Measurements from ENCODE around the gene CKAP2L.

Gene CKAP2L

DNA sequence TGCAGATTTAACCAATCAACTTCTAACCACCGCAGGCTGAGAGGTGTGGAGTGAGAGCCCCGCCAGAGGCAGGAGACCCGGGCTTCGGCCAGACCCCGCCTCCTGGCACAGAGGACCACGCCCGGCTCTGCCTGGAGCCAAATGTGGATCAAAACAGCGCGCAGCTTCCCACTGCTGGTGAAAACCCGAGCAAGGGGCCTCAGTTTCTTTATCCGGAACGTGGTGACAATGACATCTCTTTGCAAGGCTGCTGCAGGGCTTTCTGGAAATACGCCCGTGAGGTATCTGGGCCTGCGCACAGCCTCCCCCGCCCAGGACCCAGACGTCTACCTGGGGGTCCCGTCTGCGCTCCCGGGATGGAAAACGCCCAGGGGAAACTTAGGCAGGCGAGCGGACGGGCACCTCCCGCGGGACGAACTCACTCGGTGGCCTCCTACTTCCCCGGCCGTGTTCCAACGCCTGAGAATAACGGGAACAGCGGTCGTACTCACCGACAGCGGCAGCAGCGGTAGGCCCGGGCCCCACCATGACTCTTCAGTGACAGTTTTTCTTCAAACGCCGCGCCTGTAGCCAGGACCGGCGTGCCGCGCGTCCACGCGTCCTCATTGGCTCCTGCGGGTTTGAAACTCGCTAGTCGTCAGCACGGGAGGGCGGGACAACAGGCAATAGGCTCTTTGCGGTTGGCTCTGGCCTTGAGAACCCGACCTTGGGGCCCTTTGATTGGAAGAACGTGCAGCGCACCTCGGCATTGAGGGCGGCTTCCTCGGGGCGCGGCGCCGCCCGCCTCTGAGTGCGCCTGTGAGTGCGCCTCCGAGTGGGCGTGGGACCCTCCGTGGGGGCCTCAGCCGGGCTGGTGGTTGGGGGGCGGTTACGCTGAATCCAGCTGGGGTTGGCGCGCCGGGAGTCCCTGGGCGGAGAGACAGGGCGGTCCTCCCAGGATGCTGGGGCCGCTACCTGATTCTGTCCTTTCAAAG is at the start of gene CKAP2L:
CKAP2L (minus strand) TSS at position 539 of the 974 bp plus-strand sequence; CDS start at position 528, 11 bp downstream.
- no peak for TF ChIP-seq ESRRG (CRISPR knock-in tag; IDR thresholded peaks at IDR 0.05)
- TF ChIP-seq ARNTL (CRISPR knock-in tag; IDR thresholded peaks at IDR 0.05; ENCODE audit: borderline replicate concordance, low read depth), result no peak
- no peak for TF ChIP-seq RARB (CRISPR knock-in tag; IDR thresholded peaks at IDR 0.05)
- 0 out of 2 replicates have a peak, but pooled peaks have one; percentile 19 for TF ChIP-seq ZNF70 (CRISPR knock-in tag; IDR thresholded peaks at IDR 0.05)
- no peak for TF ChIP-seq SNAI2 (CRISPR knock-in tag; IDR thresholded peaks at IDR 0.05)
- peak; percentile 98 for ATAC-seq

- TF ChIP-seq ZC3H10 (CRISPR knock-in tag; IDR thresholded peaks at IDR 0.05) (no peak), ISL1 (CRISPR knock-in tag; IDR thresholded peaks at IDR 0.05) (no peak), SNAI2 (CRISPR knock-in tag; IDR thresholded peaks at IDR 0.05) (no peak), CREB5 (CRISPR knock-in tag; IDR thresholded peaks at IDR 0.05; ENCODE audit: low read depth) (no peak), PPARA (CRISPR knock-in tag; IDR thresholded peaks at IDR 0.05; ENCODE audit: borderline replicate concordance) (no peak), ZFP3 (CRISPR knock-in tag; IDR thresholded peaks at IDR 0.05) (no peak)
- ATAC-seq, result no peak
These were observed 49.0 kb upstream of the CKAP2L start for GRCh38 chr2:112813280-112813966.

GRCh38 chr2:112812318-112813267 is 48.2 kb upstream of the CKAP2L start:
- ATAC-seq, result no peak
- TF ChIP-seq, protein P1, sequence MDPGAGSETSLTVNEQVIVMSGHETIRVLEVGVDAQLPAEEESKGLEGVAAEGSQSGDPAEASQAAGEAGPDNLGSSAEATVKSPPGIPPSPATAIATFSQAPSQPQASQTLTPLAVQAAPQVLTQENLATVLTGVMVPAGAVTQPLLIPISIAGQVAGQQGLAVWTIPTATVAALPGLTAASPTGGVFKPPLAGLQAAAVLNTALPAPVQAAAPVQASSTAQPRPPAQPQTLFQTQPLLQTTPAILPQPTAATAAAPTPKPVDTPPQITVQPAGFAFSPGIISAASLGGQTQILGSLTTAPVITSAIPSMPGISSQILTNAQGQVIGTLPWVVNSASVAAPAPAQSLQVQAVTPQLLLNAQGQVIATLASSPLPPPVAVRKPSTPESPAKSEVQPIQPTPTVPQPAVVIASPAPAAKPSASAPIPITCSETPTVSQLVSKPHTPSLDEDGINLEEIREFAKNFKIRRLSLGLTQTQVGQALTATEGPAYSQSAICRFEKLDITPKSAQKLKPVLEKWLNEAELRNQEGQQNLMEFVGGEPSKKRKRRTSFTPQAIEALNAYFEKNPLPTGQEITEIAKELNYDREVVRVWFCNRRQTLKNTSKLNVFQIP (CRISPR knock-in tag; IDR thresholded peaks at IDR 0.05; ENCODE audit: borderline replicate concordance, low read depth), result no peak
- TF ChIP-seq, protein P2, sequence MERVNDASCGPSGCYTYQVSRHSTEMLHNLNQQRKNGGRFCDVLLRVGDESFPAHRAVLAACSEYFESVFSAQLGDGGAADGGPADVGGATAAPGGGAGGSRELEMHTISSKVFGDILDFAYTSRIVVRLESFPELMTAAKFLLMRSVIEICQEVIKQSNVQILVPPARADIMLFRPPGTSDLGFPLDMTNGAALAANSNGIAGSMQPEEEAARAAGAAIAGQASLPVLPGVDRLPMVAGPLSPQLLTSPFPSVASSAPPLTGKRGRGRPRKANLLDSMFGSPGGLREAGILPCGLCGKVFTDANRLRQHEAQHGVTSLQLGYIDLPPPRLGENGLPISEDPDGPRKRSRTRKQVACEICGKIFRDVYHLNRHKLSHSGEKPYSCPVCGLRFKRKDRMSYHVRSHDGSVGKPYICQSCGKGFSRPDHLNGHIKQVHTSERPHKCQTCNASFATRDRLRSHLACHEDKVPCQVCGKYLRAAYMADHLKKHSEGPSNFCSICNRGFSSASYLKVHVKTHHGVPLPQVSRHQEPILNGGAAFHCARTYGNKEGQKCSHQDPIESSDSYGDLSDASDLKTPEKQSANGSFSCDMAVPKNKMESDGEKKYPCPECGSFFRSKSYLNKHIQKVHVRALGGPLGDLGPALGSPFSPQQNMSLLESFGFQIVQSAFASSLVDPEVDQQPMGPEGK (CRISPR knock-in tag; IDR thresholded peaks at IDR 0.05; ENCODE audit: borderline replicate concordance), result no peak
- no peak for TF ChIP-seq PPARA (CRISPR knock-in tag; IDR thresholded peaks at IDR 0.05; ENCODE audit: borderline replicate concordance)
- TF ChIP-seq ESRRG (CRISPR knock-in tag; IDR thresholded peaks at IDR 0.05), result no peak
- no peak for TF ChIP-seq ARNTL (CRISPR knock-in tag; IDR thresholded peaks at IDR 0.05; ENCODE audit: borderline replicate concordance, low read depth)
- no peak for TF ChIP-seq BACH2 (CRISPR knock-in tag; IDR thresholded peaks at IDR 0.05; ENCODE audit: borderline replicate concordance)
- no peak for TF ChIP-seq TCF4 (CRISPR knock-in tag; IDR thresholded peaks at IDR 0.05; ENCODE audit: borderline replicate concordance)
- TF ChIP-seq ZNF8 (CRISPR knock-in tag; IDR thresholded peaks at IDR 0.05), result no peak
- TF ChIP-seq CSRNP3 (CRISPR knock-in tag; IDR thresholded peaks at IDR 0.05), result no peak

- ATAC-seq, result peak; percentile 31; the same call in 1 of the 3 replicates
- TF ChIP-seq, protein P2 (CRISPR knock-in tag; IDR thresholded peaks at IDR 0.05; ENCODE audit: borderline replicate concordance), result no peak
- TF ChIP-seq ARNTL (CRISPR knock-in tag; IDR thresholded peaks at IDR 0.05; ENCODE audit: borderline replicate concordance, low read depth) (no peak), ZNF565 (CRISPR knock-in tag; conservative IDR thresholded peaks at IDR 0.05; ENCODE audit: low read depth) (no peak), ZNF70 (CRISPR knock-in tag; IDR thresholded peaks at IDR 0.05) (no peak), SNAI2 (CRISPR knock-in tag; IDR thresholded peaks at IDR 0.05) (no peak), ZFP30 (CRISPR knock-in tag; IDR thresholded peaks at IDR 0.05) (no peak)
- TF ChIP-seq, protein P3, sequence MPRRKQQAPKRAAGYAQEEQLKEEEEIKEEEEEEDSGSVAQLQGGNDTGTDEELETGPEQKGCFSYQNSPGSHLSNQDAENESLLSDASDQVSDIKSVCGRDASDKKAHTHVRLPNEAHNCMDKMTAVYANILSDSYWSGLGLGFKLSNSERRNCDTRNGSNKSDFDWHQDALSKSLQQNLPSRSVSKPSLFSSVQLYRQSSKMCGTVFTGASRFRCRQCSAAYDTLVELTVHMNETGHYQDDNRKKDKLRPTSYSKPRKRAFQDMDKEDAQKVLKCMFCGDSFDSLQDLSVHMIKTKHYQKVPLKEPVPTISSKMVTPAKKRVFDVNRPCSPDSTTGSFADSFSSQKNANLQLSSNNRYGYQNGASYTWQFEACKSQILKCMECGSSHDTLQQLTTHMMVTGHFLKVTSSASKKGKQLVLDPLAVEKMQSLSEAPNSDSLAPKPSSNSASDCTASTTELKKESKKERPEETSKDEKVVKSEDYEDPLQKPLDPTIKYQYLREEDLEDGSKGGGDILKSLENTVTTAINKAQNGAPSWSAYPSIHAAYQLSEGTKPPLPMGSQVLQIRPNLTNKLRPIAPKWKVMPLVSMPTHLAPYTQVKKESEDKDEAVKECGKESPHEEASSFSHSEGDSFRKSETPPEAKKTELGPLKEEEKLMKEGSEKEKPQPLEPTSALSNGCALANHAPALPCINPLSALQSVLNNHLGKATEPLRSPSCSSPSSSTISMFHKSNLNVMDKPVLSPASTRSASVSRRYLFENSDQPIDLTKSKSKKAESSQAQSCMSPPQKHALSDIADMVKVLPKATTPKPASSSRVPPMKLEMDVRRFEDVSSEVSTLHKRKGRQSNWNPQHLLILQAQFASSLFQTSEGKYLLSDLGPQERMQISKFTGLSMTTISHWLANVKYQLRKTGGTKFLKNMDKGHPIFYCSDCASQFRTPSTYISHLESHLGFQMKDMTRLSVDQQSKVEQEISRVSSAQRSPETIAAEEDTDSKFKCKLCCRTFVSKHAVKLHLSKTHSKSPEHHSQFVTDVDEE (CRISPR knock-in tag; IDR thresholded peaks at IDR 0.05), result no peak
These were observed 47.5 kb upstream of the CKAP2L start for GRCh38 chr2:112811841-112812306.
